ENCODE results near the gene CMSS1.

DNA sequence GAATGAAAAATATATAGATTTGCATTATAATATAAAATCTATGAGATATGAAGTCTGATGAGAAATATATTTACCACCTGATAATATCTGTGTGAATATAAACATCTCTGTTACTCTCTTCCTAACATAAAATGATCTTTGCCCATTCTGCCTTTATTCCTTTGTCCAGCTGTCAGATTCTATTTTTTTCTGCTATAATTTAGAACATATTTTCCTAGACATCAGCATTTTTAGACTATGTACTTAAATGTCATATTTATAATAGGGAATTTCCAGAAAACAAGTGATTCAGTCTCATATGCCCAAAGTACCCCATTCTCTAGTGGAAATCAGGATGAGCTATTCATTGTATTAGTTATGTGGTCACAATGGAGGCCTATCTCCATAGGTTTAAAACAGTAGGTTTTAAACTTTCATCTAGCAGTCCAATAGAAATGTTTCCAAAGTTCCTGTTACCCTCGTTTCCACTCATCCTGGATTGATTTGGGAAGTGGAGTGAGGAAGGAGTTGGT, 213.3 kb downstream of the CMSS1 start:
- TF ChIP-seq POLR2A (IDR thresholded peaks at IDR 0.05), result no peak
- TF ChIP-seq, protein P1, sequence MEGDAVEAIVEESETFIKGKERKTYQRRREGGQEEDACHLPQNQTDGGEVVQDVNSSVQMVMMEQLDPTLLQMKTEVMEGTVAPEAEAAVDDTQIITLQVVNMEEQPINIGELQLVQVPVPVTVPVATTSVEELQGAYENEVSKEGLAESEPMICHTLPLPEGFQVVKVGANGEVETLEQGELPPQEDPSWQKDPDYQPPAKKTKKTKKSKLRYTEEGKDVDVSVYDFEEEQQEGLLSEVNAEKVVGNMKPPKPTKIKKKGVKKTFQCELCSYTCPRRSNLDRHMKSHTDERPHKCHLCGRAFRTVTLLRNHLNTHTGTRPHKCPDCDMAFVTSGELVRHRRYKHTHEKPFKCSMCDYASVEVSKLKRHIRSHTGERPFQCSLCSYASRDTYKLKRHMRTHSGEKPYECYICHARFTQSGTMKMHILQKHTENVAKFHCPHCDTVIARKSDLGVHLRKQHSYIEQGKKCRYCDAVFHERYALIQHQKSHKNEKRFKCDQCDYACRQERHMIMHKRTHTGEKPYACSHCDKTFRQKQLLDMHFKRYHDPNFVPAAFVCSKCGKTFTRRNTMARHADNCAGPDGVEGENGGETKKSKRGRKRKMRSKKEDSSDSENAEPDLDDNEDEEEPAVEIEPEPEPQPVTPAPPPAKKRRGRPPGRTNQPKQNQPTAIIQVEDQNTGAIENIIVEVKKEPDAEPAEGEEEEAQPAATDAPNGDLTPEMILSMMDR (IDR thresholded peaks at IDR 0.05), result no peak

Measured in right lobe of liver (tissue), 4 donors.